ENCODE measurements around the gene PTPRM. TPM values are rescaled to one million over a fixed set of nuclear protein-coding genes. Genes with fewer than 3 reads are reported as not detected.

The PTPRM gene
- total and polyA plus RNA-seq, 2 of the 4 experiments (the other 2 are of a cell fraction) = 28.3 to 51.2 TPM

- in situ Hi-C loops (cut with MboI; ENCODE audit: low sequenced_read_pairs) (no loop called here), intact Hi-C loops (cut with micrococcal nuclease) (no loop called here), dilution Hi-C loops (cut with HindIII; ENCODE audit: low sequenced_read_pairs, unreplicated experiment) (no loop called here)
- no peak overlapping the region for H2AK5ac ChIP-seq (ENCODE audit: low read depth, low read length)
- TF ChIP-seq NFE2L2 (IDR thresholded peaks at IDR 0.05; ENCODE audit: low read depth, low read length) (no peak), MXI1 (IDR thresholded peaks at IDR 0.05; ENCODE audit: borderline replicate concordance, low read depth, low read length) (no peak)
- H2BK15ac ChIP-seq (ENCODE audit: low read depth, low read length) = no peak overlapping the region
- no peak overlapping the region for H3K18ac ChIP-seq (ENCODE audit: low read depth, low read length)
- ChIA-PET POLR2A (ENCODE audit: unreplicated experiment) (no interaction called here), CTCF (no interaction called here)
- no peak overlapping the region for H3K4ac ChIP-seq (ENCODE audit: low read depth, low read length)
- no peak overlapping the region for H2AK9ac ChIP-seq (replicated peaks; ENCODE audit: low read depth, low read length, poor library complexity)
- no peaks in the 10 kb centered on the region for H3K9me3 ChIP-seq (ENCODE audit: control insufficient read depth, insufficient read depth, low read length)
- no TSS peak for BruUV-seq (replicated peaks)
- H3K36me3 ChIP-seq (ENCODE audit: control insufficient read depth, insufficient read depth, low read length) = no peaks in the 10 kb centered on the region
- H2AFZ ChIP-seq (replicated peaks; ENCODE audit: low read length, poor library complexity) = no peak overlapping the region
- no peak overlapping the region for H4K91ac ChIP-seq (ENCODE audit: insufficient read depth, low read depth, low read length)
- no peak overlapping the region for H2BK5ac ChIP-seq (ENCODE audit: low read depth, low read length, poor library complexity, severe bottlenecking)
- H3K27ac ChIP-seq (ENCODE audit: insufficient read depth, low read length) = no peak overlapping the region
- no peak overlapping the region for H3K23ac ChIP-seq (ENCODE audit: low read depth, low read length)
- H4K5ac ChIP-seq (ENCODE audit: low read depth, low read length) = no peak overlapping the region
- H3K9ac ChIP-seq (ENCODE audit: low read depth, low read length) = no peak overlapping the region
- H2BK120ac ChIP-seq (ENCODE audit: low read depth, low read length) = no peak overlapping the region
- H3K4me3 ChIP-seq (ENCODE audit: insufficient read depth, low read depth, low read length) = no peak overlapping the region
- ATAC-seq (ENCODE audit: low read depth) (no peak), DNase-seq (no peak)
- no peak overlapping the region for H3K4me2 ChIP-seq (ENCODE audit: low read depth, low read length)
- H3K14ac ChIP-seq (replicated peaks; ENCODE audit: low read depth, low read length) = no peak overlapping the region
- no peaks in the 10 kb centered on the region for H3K27me3 ChIP-seq (ENCODE audit: control insufficient read depth, insufficient read depth, low read length)
- no peak overlapping the region for H4K8ac ChIP-seq (ENCODE audit: low read depth in 2 of 2, low read length in 2 of 2)
- WGBS, 2 experiments (ENCODE audit: extremely low coverage in 2 of 2, insufficient read length in 1 of 2) = 100% methylated on average over 2 of the region's 8 CpGs; no CpG with 5 or more reads in 1 of the 2 experiments
- H3K9me1 ChIP-seq (ENCODE audit: insufficient read depth, low read length) = peaks cover 5% of the 10 kb centered on the region; the same call in 1 of the 2 replicates
- no peak overlapping the region for H2BK20ac ChIP-seq (ENCODE audit: low read depth, low read length)
- peaks cover 4% of the 10 kb centered on the region for H3K4me1 ChIP-seq (ENCODE audit: control insufficient read depth, insufficient read depth, low read length)
- peaks cover 4% of the 10 kb centered on the region; the same call in 1 of the 2 replicates for H4K20me1 ChIP-seq (ENCODE audit: insufficient read depth, low read length)
- peaks cover 0 to 12% of the 10 kb centered on the region in 2 experiments; a peak in 3 of 4 replicates for H3K79me1 ChIP-seq (ENCODE audit: low read depth in 1 of 2, low read length in 2 of 2)
- H3K56ac ChIP-seq (ENCODE audit: extremely low read depth, insufficient read depth, low read length) = no peak overlapping the region
Observed at GRCh38 chr18:8045160-8045883, 478.2 kb downstream of the PTPRM start.
